Cardiac muscle cell (in vitro differentiated cells and primary cell): Measurements from ENCODE around the gene FAM221B. TPM values are rescaled to one million over a fixed set of nuclear protein-coding genes. Genes with fewer than 3 reads are reported as not detected.
A peak's percentile ranks its signal among the peaks of the same experiment; 100 is the strongest.

Experiments
- DNase-seq, 2 donors: peaks; one replicate each; pipeline versions ENCODE4 v3.0.0 to v3.0.0-alpha.2; 2010 to 2017; ENCODE audit warnings: low read depth in 1 of 2, low spot score in 1 of 2
- H3K27ac ChIP-seq: fragments of 200-600 bp; sonication (generic); 2 replicates; pipeline ENCODE4 v1.5.1; 2016
- H3K27me3 ChIP-seq: fragments of 200-600 bp; sonication (generic); 2 replicates; pipeline ENCODE4 v1.6.0; 2016; ENCODE audit warnings: control low read depth
- H3K36me3 ChIP-seq: fragments of 200-600 bp; sonication (generic); 2 replicates; pipeline ENCODE4 v1.5.1; 2016; ENCODE audit warnings: control low read depth
- H3K4me1 ChIP-seq: fragments of 200-600 bp; sonication (generic); 2 replicates; pipeline ENCODE4 v1.8.1; 2017; ENCODE audit warnings: low read depth, mild to moderate bottlenecking, mixed run types
- H3K4me3 ChIP-seq: fragments of 200-600 bp; sonication (generic); 2 replicates; pipeline ENCODE4 v1.5.1; 2016; ENCODE audit warnings: mild to moderate bottlenecking
- H3K9me3 ChIP-seq: fragments of 200-600 bp; sonication (generic); 2 replicates; pipeline ENCODE4 v1.5.1; 2017; ENCODE audit warnings: low read depth, mild to moderate bottlenecking, control low read depth
- polyA plus RNA-seq: library from polyadenylated mRNA; unstranded; fragments of >200 nt; fragmentation: Nextera tagmentation; extraction: Ambion mirVana; gene quantifications from 2 replicates; pipeline ENCODE4 v1.2.1, GENCODE V29; 2016
- total RNA-seq: library from RNA; depleted of rRNA; stranded (reverse); fragments of >200 nt; gene quantifications from 2 replicates; pipeline ENCODE4 v1.2.3, GENCODE V29; 2016
- TF ChIP-seq, protein P1 (sequence below): IDR thresholded peaks from 2 replicates; pipeline ENCODE4 v1.5.1; 2012; ENCODE audit warnings: low read depth, mild to moderate bottlenecking, low read length

The FAM221B gene
- total and polyA plus RNA-seq, 2 experiments from 2014 or later, result 0.66 TPM; not detected in 1

DNA sequence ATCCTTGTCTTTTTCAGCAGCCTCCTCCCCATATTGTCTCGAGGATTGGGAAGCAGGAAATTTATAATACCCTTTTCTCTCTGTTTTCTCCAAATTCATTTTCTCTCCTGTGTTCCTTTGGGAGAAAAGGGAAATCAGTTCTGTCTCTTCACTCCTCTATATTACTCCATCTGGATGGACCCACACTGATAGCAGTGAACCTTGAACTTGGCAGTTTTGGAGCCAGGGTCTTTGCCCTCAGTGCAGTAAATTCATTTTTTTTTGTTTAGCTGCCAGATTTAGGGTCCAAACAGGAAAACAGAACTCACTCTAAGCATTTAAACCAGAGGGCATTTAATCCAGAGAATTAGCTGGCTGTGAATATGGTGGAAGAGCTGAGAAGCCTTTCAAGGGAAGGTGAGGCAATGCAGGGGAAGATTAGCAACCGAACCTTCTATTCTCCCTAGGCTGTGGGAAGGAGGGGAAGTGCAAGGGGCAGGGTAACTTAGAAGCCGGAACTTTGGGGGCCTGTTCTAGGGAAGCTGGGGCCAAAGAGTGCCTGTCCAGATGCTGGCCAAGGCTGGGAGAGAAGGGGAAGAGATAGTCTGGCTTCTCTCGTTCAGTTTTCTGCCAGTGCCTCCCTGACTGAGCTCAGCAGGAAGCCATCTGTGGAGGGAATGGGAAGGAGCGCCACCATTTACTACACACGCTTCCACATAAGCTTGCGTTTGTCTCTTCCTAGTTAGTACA lies 53.5 kb downstream of the FAM221B start:
- DNase-seq, result peak in 1 of 2 donors; percentile 24
- Histone ChIP-seq H3K27ac (peak overlapping the region; percentile 51), H3K4me3 (no peak overlapping the region), H3K4me1 (peaks cover 6% of the 10 kb centered on the region), H3K27me3 (no peaks in the 10 kb centered on the region), H3K36me3 (no peaks in the 10 kb centered on the region), H3K9me3 (no peaks in the 10 kb centered on the region)
- TF ChIP-seq, protein P1, sequence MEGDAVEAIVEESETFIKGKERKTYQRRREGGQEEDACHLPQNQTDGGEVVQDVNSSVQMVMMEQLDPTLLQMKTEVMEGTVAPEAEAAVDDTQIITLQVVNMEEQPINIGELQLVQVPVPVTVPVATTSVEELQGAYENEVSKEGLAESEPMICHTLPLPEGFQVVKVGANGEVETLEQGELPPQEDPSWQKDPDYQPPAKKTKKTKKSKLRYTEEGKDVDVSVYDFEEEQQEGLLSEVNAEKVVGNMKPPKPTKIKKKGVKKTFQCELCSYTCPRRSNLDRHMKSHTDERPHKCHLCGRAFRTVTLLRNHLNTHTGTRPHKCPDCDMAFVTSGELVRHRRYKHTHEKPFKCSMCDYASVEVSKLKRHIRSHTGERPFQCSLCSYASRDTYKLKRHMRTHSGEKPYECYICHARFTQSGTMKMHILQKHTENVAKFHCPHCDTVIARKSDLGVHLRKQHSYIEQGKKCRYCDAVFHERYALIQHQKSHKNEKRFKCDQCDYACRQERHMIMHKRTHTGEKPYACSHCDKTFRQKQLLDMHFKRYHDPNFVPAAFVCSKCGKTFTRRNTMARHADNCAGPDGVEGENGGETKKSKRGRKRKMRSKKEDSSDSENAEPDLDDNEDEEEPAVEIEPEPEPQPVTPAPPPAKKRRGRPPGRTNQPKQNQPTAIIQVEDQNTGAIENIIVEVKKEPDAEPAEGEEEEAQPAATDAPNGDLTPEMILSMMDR, result no peak

DNA sequence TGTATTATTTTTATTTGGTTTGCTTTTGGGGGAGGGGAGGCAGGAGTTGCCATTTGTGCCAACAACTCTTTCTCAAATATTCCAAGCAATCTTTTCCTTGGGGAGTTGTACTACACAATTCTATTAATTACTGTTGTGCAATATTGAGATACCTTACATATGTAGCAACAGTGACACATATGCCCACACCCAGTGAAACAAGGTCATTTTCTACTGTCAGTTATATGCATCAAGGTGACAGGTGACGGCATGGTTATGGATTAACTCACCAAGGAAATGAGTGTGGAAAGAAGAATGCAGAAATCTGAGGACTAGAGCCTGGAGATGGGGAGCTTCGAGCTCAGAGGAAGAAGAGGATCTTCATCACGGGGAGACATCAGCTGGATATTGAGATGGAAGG lies 56.6 kb downstream of the FAM221B start:
- DNase-seq, result peak in 1 of 2 donors; percentile 21
- Histone ChIP-seq H3K27ac (no peak overlapping the region), H3K36me3 (no peaks in the 10 kb centered on the region), H3K9me3 (no peaks in the 10 kb centered on the region), H3K27me3 (no peaks in the 10 kb centered on the region), H3K4me3 (no peak overlapping the region), H3K4me1 (peaks cover 6% of the 10 kb centered on the region)
- TF ChIP-seq, protein P1, result no peak

GRCh38 chr9:35771534-35771933 lies 57.0 kb downstream of the FAM221B start:
- H3K27me3 ChIP-seq, result no peaks in the 10 kb centered on the region
- peaks cover 6% of the 10 kb centered on the region for H3K4me1 ChIP-seq
- no peak overlapping the region for H3K27ac ChIP-seq
- H3K4me3 ChIP-seq, result no peak overlapping the region
- H3K9me3 ChIP-seq, result no peaks in the 10 kb centered on the region
- DNase-seq, result peak in 1 of 2 donors; percentile 63
- no peaks in the 10 kb centered on the region for H3K36me3 ChIP-seq
- TF ChIP-seq, protein P1, result no peak

- DNase-seq, result no peak
- H3K9me3 ChIP-seq, result no peaks in the 10 kb centered on the region
- peaks cover 6% of the 10 kb centered on the region for H3K4me1 ChIP-seq
- no peaks in the 10 kb centered on the region for H3K36me3 ChIP-seq
- no peak overlapping the region for H3K27ac ChIP-seq
- no peaks in the 10 kb centered on the region for H3K27me3 ChIP-seq
- TF ChIP-seq, protein P1, result no peak
- H3K4me3 ChIP-seq, result no peak overlapping the region
Observed at GRCh38 chr9:35771075-35771433, 57.5 kb downstream of the FAM221B start.

DNA sequence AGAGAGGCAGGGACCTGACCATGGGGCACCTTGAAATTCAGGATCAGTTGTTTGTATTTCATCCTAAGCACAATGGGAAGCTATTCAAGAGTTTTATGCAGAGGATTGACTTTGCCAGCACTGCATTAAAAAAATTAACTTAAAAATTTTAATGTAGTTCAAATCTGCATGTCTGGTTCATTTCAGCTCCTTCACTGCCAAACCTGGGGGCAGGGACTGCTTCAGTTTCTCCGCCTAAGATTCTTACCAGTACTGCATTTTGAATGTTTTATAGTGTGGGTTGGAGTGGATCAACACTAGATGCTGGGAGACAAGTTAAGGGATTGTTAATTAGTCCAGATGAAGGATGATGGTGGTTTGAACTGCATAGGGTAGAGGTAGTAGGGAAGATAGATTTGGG lies 58.8 kb downstream of the FAM221B start:
- no peak overlapping the region for H3K27ac ChIP-seq
- DNase-seq, result no peak
- TF ChIP-seq, protein P1, result no peak
- H3K4me3 ChIP-seq, result no peak overlapping the region
- H3K9me3 ChIP-seq, result no peaks in the 10 kb centered on the region
- no peaks in the 10 kb centered on the region for H3K27me3 ChIP-seq
- H3K36me3 ChIP-seq, result no peaks in the 10 kb centered on the region
- H3K4me1 ChIP-seq, result no peaks in the 10 kb centered on the region

- no peak for DNase-seq
- no peak overlapping the region for H3K4me3 ChIP-seq
- H3K4me1 ChIP-seq, result no peaks in the 10 kb centered on the region
- H3K27me3 ChIP-seq, result no peaks in the 10 kb centered on the region
- H3K36me3 ChIP-seq, result no peaks in the 10 kb centered on the region
- no peaks in the 10 kb centered on the region for H3K9me3 ChIP-seq
- TF ChIP-seq, protein P1, result no peak
- H3K27ac ChIP-seq, result no peak overlapping the region
Observed at GRCh38 chr9:35767458-35767857, 61.1 kb downstream of the FAM221B start.
